Psoas muscle (tissue), 8 donors: ENCODE results near the gene MPV17L2. TPM values are rescaled to one million over a fixed set of nuclear protein-coding genes. Genes with fewer than 3 reads are reported as not detected.

Source experiments
- ATAC-seq, 4 donors: fragments of 200-7000 bp; cut with Tn5 transposase; one replicate each; pipeline ENCODE4 v1.9.1; 2020; ENCODE audit warnings: moderate library complexity in 3 of 4, mild to moderate bottlenecking in 2 of 4
- DNase-seq, 2 donors: peaks; one replicate each; pipeline ENCODE4 v3.0.0-alpha.2; 2020
- H3K27ac ChIP-seq: fragments of 200-600 bp; one replicate; pipeline ENCODE4 v1.8.0; 2022
- H3K27me3 ChIP-seq, 3 donors: fragments of 200-600 bp in 1 of 3; one replicate each; pipeline versions ENCODE4 v1.6.1 to v1.8.0; 2013 to 2022; ENCODE audit warnings: low read length in 2 of 3, mild to moderate bottlenecking in 2 of 3, moderate library complexity in 1 of 3; ENCODE audit not compliant: insufficient read depth in 3 of 3
- H3K36me3 ChIP-seq, 2 donors: fragments of 200-600 bp in 1 of 2; one replicate each; pipeline versions ENCODE4 v1.6.1 to v1.8.0; 2013 to 2022; ENCODE audit warnings: low read depth in 1 of 2, mild to moderate bottlenecking in 1 of 2, moderate library complexity in 1 of 2; ENCODE audit not compliant: insufficient read depth in 1 of 2
- H3K4me1 ChIP-seq: fragments of 200-600 bp; one replicate; pipeline ENCODE4 v1.8.0; 2022
- H3K4me3 ChIP-seq: fragments of 200-600 bp; one replicate; pipeline ENCODE4 v1.8.0; 2022; ENCODE audit warnings: mild to moderate bottlenecking
- H3K9me3 ChIP-seq: fragments of 200-600 bp; one replicate; pipeline ENCODE4 v1.8.0; 2022
- CTCF ChIP-seq: fragments of 200-600 bp; IDR thresholded peaks from one replicate; pipeline ENCODE4 v1.8.0; 2022; ENCODE audit warnings: antibody characterized with exemption
- WGBS, 3 donors: extraction: QIAGEN DNeasy Blood & Tissue Kit; methylation state at CpG; one replicate each; pipeline versions ENCODE4 v1.1.6 to v1.1.7; 2013; 5-methylcytosine and 5-hydroxymethylcytosine counted together
- intact Hi-C, 2 donors: fragments of 100-400 bp; cut with DNase I; formaldehyde crosslinking; loops; one replicate each; pipeline versions ENCODE4 v1.11.0 to v1.14.2; 2022
- polyA plus RNA-seq, 3 donors: library from polyadenylated mRNA; stranded (reverse); fragments of 200-250 nt; gene quantifications; one replicate each; pipeline ENCODE4 v1.2.3, GENCODE V29; 2013
- total RNA-seq, 4 donors: library from RNA; stranded (reverse); fragmentation: NEBNext Ultra II Directional in 2 of 4; extraction: Animal tissue kit (Norgen Biotek cat#: 25700) in 2 of 4; gene quantifications; one replicate each; pipeline versions ENCODE4 v1.2.1 to v1.2.4, GENCODE V29; 2021 to 2023
- donor health status: healthy with polysubstance abuse.
- donor health status: DM: no; HTN: no; CAD: no; lungs with moderate emphysema.
- donor health status: Bipolar disorder and iron deficiency.
- donor health status: healthy.
- donor health status: DM: yes; HTN: yes; CAD: no.
- donor health status: DM: no; HTN: no; CAD: no.
- donor health status: DM: no; HTN: no; CAD: no.
- donor health status: DM: yes; HTN: yes; CAD: no.

MPV17L2 gene
- total and polyA plus RNA-seq, 7 donors = 5.9 to 23.3 (median 12.7) TPM

DNA sequence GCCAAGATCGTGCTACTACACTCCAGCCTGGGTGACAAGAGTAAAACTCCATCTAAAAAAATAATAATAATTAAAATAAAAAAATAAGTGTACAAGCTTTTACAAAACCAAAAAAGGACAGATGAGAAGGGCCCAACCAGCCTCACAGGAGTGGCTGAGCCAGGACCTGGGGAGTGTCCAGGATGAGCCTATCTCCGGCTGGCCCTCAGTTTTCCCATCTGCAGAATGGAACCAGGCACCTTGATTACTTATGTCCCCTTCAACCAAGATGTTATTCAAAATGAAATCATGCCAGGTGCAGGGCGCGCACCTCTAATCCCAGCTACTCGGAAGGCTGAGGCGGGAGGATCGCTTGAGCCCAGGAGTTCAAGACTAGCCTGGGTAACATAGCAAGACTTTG lies 28.9 kb upstream of the MPV17L2 start:
- DNase-seq (no peak), ATAC-seq (no peak)
- Histone ChIP-seq H3K9me3 (no peaks in the 10 kb centered on the region), H3K4me3 (no peak overlapping the region), H3K4me1 (peaks cover 8% of the 10 kb centered on the region), H3K27me3 (no peaks in the 10 kb centered on the region), H3K36me3 (peaks cover 6 to 72% of the 10 kb centered on the region in 2 donors), H3K27ac (no peak overlapping the region)
- WGBS, 3 donors = 96 to 97% (median 97%) methylated on average over 7 of the region's 7 CpGs
- no peak for TF ChIP-seq CTCF
- intact Hi-C loops = no loop called here

DNA sequence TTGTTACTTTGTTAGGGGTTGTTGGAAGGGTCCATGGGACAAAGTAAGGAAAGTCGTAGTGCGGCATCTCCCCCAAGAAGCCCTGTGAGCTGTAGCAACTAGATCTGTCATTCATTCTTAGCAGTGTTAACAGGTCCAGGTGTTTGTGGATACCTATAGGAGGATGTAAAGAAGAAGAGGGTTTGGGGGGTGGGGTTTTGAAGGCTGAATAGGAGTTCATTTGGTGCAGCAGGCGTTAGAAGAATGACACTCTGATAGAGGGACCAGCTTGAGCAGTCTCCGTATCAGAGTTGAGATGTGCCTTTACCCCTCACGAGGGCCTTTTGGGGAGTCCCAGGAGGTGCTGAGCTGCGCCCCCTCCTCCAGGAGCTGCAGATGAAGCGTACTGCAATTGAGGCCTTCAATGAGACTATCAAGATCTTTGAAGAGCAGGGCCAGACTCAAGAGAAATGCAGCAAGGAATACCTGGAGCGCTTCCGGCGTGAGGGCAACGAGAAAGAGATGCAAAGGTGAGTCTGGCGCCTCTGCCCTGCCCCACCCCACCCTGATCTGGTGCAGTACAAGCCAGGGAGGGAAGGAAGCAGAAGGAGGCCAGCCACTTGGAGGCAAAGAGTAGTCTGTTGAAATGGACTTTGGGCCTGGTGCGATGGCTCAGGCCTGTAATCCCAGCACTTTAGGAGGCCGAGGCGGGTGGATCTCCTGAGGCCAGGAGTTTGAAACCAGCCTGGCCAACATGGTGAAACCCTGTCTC lies 27.0 kb upstream of the MPV17L2 start:
- H3K4me3 ChIP-seq = no peak overlapping the region
- no peaks in the 10 kb centered on the region for H3K9me3 ChIP-seq
- no peak overlapping the region for H3K27ac ChIP-seq
- peaks cover 6 to 80% of the 10 kb centered on the region in 2 donors for H3K36me3 ChIP-seq
- ATAC-seq = no peak
- intact Hi-C loops = no loop called here
- peaks cover 4% of the 10 kb centered on the region for H3K4me1 ChIP-seq
- TF ChIP-seq CTCF = no peak
- no peaks in the 10 kb centered on the region for H3K27me3 ChIP-seq
- DNase-seq = no peak
- 96 to 98% (median 97%) methylated on average over 15 of the region's 15 CpGs for WGBS, 3 donors

DNA sequence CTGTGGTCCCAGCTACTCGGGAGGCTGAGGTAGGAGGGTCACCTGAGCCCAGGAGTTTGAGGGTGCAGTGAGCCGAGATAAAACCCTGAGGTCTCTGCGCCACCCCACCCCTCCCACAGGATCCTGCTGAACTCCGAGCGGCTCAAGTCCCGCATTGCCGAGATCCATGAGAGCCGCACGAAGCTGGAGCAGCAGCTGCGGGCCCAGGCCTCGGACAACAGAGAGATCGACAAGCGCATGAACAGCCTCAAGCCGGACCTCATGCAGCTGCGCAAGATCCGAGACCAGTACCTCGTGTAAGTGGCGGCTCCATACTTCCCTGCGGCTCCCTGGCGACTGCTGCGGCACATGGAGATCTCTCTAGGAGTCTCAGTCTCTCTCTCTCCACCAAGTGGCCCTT lies 26.0 kb upstream of the MPV17L2 start:
- Histone ChIP-seq H3K36me3 (peaks cover 6 to 77% of the 10 kb centered on the region in 2 donors), H3K27ac (no peak overlapping the region), H3K9me3 (no peaks in the 10 kb centered on the region), H3K4me3 (no peak overlapping the region), H3K4me1 (no peaks in the 10 kb centered on the region), H3K27me3 (no peaks in the 10 kb centered on the region)
- 91 to 94% (median 92%) methylated on average over 21 of the region's 21 CpGs for WGBS, 3 donors
- DNase-seq (no peak), ATAC-seq (no peak)
- no peak for TF ChIP-seq CTCF
- intact Hi-C loops = no loop called here

GRCh38 chr19:18167975-18168645 lies 24.9 kb upstream of the MPV17L2 start:
- H3K36me3 ChIP-seq = peaks cover 6 to 66% of the 10 kb centered on the region in 2 donors
- no peak overlapping the region for H3K4me3 ChIP-seq
- intact Hi-C loops = no loop called here
- ATAC-seq (peak; percentile 50 to 77 (median 66)), DNase-seq (peak in 1 of 2 donors; percentile 63)
- H3K27ac ChIP-seq = no peak overlapping the region
- H3K9me3 ChIP-seq = no peaks in the 10 kb centered on the region
- TF ChIP-seq CTCF = peak; percentile 64
- no peaks in the 10 kb centered on the region for H3K27me3 ChIP-seq
- no peaks in the 10 kb centered on the region for H3K4me1 ChIP-seq
- 73 to 76% (median 76%) methylated on average over 14 of the region's 14 CpGs for WGBS, 3 donors
